Neural crest cell (in vitro differentiated cells): ENCODE measurements around the gene TNS3. TPM values are rescaled to one million over a fixed set of nuclear protein-coding genes. Genes with fewer than 3 reads are reported as not detected.

Source experiments
- DNase-seq: peaks from one replicate; pipeline ENCODE4 v3.0.0; 2021; ENCODE audit warnings: low read depth, mixed read lengths, low spot score
- H3K27ac Mint-ChIP-seq: one replicate; pipeline ENCODE4 v1.8.0; 2021; ENCODE audit warnings: mild to moderate bottlenecking, mixed read lengths; ENCODE audit not compliant: unreplicated experiment
- H3K27me3 Mint-ChIP-seq: 2 replicates; pipeline ENCODE4 v1.8.0; 2021; ENCODE audit warnings: low read depth, mild to moderate bottlenecking, mixed read lengths
- H3K36me3 Mint-ChIP-seq: 2 replicates; pipeline ENCODE4 v1.8.0; 2021; ENCODE audit warnings: low read depth, mild to moderate bottlenecking, mixed read lengths
- H3K4me1 Mint-ChIP-seq: 2 replicates; pipeline ENCODE4 v1.8.0; 2021; ENCODE audit warnings: mixed read lengths
- H3K4me3 Mint-ChIP-seq: one replicate; pipeline ENCODE4 v1.8.0; 2021; ENCODE audit warnings: mild to moderate bottlenecking, mixed read lengths
- H3K9me3 Mint-ChIP-seq: 2 replicates; pipeline ENCODE4 v1.8.0; 2021; ENCODE audit warnings: mixed read lengths
- total RNA-seq: library from RNA; stranded (reverse); gene quantifications from 2 replicates; pipeline ENCODE4 v1.2.1, GENCODE V29; 2021
- TF ChIP-seq, protein P1 (sequence below): fragments of 200-600 bp; sonication (generic); conservative IDR thresholded peaks from 2 replicates; pipeline ENCODE4 v1.5.0; 2021; ENCODE audit warnings: antibody characterized with exemption, mild to moderate bottlenecking

The TNS3 gene
- total RNA-seq, 1 donor from 2014 or later = 26.4 TPM

DNA sequence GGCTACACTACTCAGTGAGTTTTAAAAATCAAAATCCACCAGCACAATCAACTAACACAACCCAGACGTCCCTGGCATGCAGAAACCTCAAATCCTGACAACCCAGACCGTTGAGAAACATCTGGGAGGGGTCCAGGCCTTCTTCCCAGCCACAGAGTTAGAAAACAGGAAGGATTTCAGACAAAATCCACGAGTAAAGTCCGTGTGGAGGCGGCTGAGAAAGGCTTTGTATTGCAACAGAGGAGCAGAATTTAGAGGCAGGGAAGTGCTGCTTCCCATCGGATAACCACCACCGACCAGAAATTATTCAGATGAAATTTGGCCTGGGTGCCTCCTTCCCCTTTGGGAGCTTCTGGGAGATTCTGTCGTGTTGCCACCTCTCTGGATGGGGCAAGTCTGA, 61.5 kb downstream of the TNS3 start:
- DNase-seq = no peak
- Mint-ChIP-seq H3K9me3 (no peaks in the 10 kb centered on the region), H3K36me3 (peaks cover 4% of the 10 kb centered on the region), H3K4me1 (peaks cover 10% of the 10 kb centered on the region), H3K27me3 (no peaks in the 10 kb centered on the region), H3K27ac (peak overlapping the region; percentile 50), H3K4me3 (no peak overlapping the region)
- TF ChIP-seq, protein P1, sequence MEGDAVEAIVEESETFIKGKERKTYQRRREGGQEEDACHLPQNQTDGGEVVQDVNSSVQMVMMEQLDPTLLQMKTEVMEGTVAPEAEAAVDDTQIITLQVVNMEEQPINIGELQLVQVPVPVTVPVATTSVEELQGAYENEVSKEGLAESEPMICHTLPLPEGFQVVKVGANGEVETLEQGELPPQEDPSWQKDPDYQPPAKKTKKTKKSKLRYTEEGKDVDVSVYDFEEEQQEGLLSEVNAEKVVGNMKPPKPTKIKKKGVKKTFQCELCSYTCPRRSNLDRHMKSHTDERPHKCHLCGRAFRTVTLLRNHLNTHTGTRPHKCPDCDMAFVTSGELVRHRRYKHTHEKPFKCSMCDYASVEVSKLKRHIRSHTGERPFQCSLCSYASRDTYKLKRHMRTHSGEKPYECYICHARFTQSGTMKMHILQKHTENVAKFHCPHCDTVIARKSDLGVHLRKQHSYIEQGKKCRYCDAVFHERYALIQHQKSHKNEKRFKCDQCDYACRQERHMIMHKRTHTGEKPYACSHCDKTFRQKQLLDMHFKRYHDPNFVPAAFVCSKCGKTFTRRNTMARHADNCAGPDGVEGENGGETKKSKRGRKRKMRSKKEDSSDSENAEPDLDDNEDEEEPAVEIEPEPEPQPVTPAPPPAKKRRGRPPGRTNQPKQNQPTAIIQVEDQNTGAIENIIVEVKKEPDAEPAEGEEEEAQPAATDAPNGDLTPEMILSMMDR = no peak

DNA sequence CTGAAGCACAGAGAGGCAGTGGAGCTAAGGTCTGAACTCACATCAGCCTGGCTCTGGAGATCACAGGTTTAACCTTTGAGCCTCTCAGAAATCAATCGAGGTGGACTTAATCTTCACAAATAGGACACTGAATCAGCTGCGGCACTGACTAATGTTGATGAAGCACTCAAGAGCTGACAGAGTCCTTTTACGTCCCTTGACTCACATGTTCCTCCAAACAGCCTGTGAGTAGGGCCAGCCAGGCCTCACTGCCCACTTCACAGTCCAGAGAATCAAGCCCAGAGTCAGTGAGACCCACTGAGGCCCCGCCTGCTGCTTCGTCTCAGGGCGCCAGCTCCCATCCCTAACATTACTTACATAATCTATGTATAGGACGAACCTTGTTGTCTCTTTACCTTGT, 63.1 kb downstream of the TNS3 start:
- DNase-seq = no peak
- peaks cover 10% of the 10 kb centered on the region for H3K4me1 Mint-ChIP-seq
- H3K27ac Mint-ChIP-seq = no peak overlapping the region
- no peak overlapping the region for H3K4me3 Mint-ChIP-seq
- H3K27me3 Mint-ChIP-seq = no peaks in the 10 kb centered on the region
- TF ChIP-seq, protein P1 = no peak
- no peaks in the 10 kb centered on the region for H3K9me3 Mint-ChIP-seq
- peaks cover 4% of the 10 kb centered on the region for H3K36me3 Mint-ChIP-seq

DNA sequence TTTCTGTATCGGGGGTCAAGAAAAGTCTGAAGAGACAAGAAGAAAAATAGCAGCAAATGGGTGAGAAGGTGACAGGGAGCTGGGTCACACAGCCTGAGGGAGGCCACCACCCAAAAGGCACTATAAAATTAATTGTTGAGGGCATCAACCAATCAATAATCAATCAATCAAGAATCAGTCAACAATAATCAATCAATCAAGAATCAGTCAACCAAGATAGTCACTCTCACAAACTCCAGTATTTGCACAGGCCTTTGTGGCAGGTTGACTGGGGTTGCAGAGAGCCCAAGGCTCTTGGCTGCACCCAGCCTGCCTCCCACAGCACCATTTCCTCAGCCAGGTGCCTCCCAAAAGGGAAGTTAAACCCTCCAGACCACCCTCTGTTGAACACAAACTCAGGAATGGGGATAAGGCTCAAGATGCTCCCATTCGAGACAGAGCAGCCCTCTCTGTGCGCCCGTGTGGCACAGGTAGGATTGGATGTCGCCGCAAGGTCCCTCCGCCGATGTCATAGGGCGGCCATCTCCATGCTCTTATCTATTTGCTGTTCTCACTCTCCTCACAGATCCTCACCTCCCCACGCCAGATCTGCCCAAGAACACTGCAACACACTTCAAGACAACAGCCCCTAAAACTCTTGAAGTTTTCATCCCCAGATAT, 64.0 kb downstream of the TNS3 start:
- Mint-ChIP-seq H3K4me1 (peaks cover 10% of the 10 kb centered on the region), H3K36me3 (no peaks in the 10 kb centered on the region), H3K27me3 (no peaks in the 10 kb centered on the region), H3K27ac (peak overlapping the region; percentile 10), H3K4me3 (no peak overlapping the region), H3K9me3 (no peaks in the 10 kb centered on the region)
- no peak for DNase-seq
- TF ChIP-seq, protein P1 = no peak

DNA sequence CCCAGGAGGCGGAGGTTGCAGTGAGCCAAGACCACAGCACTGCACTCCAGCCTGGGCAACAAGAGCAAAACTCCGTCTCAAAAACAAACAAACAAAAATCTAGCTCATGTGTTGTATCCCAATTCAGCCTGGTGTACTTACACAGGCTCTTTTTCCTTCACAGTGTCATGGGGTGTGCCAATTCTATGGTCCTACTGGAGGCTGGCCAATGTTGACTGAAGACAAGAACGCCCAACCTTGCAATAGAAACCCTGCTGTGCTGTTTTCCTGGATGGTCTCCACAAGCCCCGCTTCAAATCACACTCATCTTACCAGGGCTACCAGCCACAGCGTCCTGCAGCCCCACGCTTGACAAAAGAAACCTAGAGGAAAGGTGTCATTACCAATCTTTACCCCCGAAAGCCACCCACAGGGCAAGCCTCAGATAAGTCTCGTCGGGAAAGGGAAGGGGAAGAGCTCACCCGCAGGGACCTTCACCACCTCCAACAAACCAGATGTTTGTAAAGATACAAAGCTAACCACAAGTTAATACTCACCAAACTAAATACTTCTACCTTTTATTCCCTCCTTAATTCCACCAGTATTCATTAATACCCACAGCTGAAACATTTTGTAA, 64.8 kb downstream of the TNS3 start:
- H3K9me3 Mint-ChIP-seq = no peaks in the 10 kb centered on the region
- peaks cover 10% of the 10 kb centered on the region for H3K4me1 Mint-ChIP-seq
- H3K4me3 Mint-ChIP-seq = no peak overlapping the region
- no peak overlapping the region for H3K27ac Mint-ChIP-seq
- DNase-seq = no peak
- no peaks in the 10 kb centered on the region for H3K27me3 Mint-ChIP-seq
- H3K36me3 Mint-ChIP-seq = no peaks in the 10 kb centered on the region
- TF ChIP-seq, protein P1 = no peak

DNA sequence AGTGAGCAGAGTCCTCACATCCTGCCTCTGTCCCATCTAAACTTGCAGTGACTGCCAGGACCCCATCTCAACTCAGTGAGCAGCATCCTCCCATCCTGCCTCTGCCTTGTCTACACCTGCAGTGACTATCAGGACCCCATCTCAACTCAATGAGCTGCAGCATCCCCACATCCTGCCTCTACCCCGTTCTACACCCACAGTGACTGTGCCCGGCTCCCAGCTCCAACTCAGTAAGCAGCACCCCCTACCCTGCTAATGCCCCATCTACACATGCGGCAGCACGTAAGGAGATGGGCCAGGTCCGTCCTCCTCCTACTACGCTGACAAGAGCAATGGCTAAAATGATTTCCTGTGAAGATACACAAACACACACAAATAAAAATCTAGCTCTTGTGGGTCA, 65.5 kb downstream of the TNS3 start:
- DNase-seq = no peak
- TF ChIP-seq, protein P1 = no peak
- H3K9me3 Mint-ChIP-seq = no peaks in the 10 kb centered on the region
- no peak overlapping the region for H3K4me3 Mint-ChIP-seq
- H3K27me3 Mint-ChIP-seq = no peaks in the 10 kb centered on the region
- peaks cover 7% of the 10 kb centered on the region for H3K4me1 Mint-ChIP-seq
- H3K36me3 Mint-ChIP-seq = no peaks in the 10 kb centered on the region
- no peak overlapping the region for H3K27ac Mint-ChIP-seq
